ENCODE measurements around the gene CDH4. TPM values are rescaled to one million over a fixed set of nuclear protein-coding genes. Genes with fewer than 3 reads are reported as not detected.

The CDH4 gene
- polyA plus RNA-seq, 1 donor (not counting 4 experiments of a cell fraction or from before 2014, with no cell fraction given): 2.2 TPM

DNA sequence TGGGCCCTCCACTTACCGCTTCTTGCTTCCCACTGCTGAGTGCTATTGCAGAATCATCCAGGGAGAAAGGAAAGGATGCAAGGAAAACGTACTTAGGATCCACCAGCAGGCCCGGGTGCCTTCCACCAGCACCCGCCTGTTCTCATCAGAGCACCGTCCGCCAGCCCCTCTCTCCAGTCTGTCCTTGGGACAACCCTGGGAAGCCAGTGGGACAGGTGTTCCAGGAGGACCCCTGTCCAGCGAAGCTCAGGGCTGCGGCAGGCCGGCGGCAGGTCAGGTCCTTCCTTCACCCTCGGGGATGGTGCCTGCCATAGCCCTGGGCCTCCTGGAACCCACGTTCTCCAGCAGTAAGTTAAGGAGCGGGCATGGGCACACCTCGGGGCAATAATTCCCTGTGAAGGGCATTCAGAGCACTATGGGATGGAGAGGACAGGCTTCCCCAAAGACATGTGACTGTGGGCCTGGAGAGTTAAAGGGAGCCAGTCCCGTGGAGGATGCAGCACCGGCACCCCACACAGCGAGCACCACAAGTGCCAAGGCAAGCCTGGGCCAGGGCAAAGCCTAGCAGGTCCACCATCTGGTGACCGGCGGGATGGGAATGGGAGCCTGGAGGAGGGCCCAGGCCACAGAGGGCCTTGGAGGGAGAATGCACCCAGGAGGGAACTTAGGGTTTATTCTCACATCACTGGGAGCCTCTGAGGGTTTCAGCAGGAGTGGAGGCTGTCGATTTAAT lies 416.9 kb downstream of the CDH4 start:
- Histone ChIP-seq H3K9me3 (ENCODE audit: control insufficient read depth, low read depth, low read length) (no peaks in the 10 kb centered on the region), H3K4me2 (ENCODE audit: control insufficient read depth, extremely low read depth, insufficient read depth, low read depth, low read length) (no peak overlapping the region), H2AFZ (ENCODE audit: control insufficient read depth, low read length) (no peak overlapping the region), H3K36me3 (ENCODE audit: control insufficient read depth in 2 of 2, extremely low read depth in 1 of 2, insufficient read depth in 2 of 2, low read length in 2 of 2) (no peaks in the 10 kb centered on the region), H3K9me1 (ENCODE audit: control insufficient read depth, extremely low read depth, insufficient read depth, low read length) (no peaks in the 10 kb centered on the region), H4K20me1 (ENCODE audit: control insufficient read depth, extremely low read depth, insufficient read depth, low read length) (peaks cover 10% of the 10 kb centered on the region), H3K9ac (ENCODE audit: control insufficient read depth, extremely low read depth, insufficient read depth, low read length) (no peak overlapping the region), H3K27me3 (ENCODE audit: control insufficient read depth, extremely low read depth, insufficient read depth, low read length) (peaks cover 14% of the 10 kb centered on the region), H3K79me2 (ENCODE audit: control insufficient read depth, insufficient read depth, low read length) (no peaks in the 10 kb centered on the region), H3K4me1 (ENCODE audit: control insufficient read depth, extremely low read depth, insufficient read depth, low read length) (no peaks in the 10 kb centered on the region), H3K4me3 (ENCODE audit: control insufficient read depth in 2 of 3, extremely low read depth in 1 of 3, insufficient read depth in 2 of 3, low read depth in 1 of 3, low read length in 3 of 3) (no peak overlapping the region), H3K27ac (ENCODE audit: control insufficient read depth, insufficient read depth, low read length) (no peak overlapping the region)
- FAIRE-seq (no peak), DNase-seq (ENCODE audit: low read depth, low spot score) (no peak)
- TF ChIP-seq, protein P1, sequence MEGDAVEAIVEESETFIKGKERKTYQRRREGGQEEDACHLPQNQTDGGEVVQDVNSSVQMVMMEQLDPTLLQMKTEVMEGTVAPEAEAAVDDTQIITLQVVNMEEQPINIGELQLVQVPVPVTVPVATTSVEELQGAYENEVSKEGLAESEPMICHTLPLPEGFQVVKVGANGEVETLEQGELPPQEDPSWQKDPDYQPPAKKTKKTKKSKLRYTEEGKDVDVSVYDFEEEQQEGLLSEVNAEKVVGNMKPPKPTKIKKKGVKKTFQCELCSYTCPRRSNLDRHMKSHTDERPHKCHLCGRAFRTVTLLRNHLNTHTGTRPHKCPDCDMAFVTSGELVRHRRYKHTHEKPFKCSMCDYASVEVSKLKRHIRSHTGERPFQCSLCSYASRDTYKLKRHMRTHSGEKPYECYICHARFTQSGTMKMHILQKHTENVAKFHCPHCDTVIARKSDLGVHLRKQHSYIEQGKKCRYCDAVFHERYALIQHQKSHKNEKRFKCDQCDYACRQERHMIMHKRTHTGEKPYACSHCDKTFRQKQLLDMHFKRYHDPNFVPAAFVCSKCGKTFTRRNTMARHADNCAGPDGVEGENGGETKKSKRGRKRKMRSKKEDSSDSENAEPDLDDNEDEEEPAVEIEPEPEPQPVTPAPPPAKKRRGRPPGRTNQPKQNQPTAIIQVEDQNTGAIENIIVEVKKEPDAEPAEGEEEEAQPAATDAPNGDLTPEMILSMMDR (optimal IDR thresholded peaks at IDR 0.05 in 1 of 3, IDR thresholded peaks at IDR 0.05 in 1 of 3, conservative IDR thresholded peaks at IDR 0.05 in 1 of 3; ENCODE audit: extremely low read depth in 1 of 3, insufficient read depth in 2 of 3, low read length in 3 of 3): no peak
- dilution Hi-C loops (cut with MboI; ENCODE audit: extremely low pct_ligation_motif_present, low sequenced_read_pairs): no loop called here

DNA sequence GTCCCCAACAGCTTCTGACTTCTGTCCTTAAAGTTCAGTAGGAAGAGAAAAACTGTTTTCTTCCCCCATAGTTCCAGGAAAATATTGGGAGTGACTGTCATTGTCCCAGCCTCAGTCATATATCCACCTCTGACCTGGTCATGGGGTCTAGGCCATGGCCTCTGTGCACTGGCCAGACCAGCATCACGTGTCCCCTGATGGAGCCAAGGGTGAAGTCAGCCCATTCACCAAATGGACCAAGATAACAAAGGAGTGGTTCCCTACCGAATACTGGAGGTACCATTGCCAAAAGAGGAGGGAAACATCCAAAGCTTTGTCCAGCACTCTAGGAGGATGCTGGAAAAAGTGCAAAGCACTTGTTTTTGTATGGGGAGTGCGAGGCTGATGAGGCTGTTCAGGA lies 418.2 kb downstream of the CDH4 start:
- H3K36me3 ChIP-seq (ENCODE audit: control insufficient read depth in 2 of 2, extremely low read depth in 1 of 2, insufficient read depth in 2 of 2, low read length in 2 of 2): no peaks in the 10 kb centered on the region
- peaks cover 19% of the 10 kb centered on the region for H3K27me3 ChIP-seq (ENCODE audit: control insufficient read depth, extremely low read depth, insufficient read depth, low read length)
- H3K4me1 ChIP-seq (ENCODE audit: control insufficient read depth, extremely low read depth, insufficient read depth, low read length): no peaks in the 10 kb centered on the region
- no peak overlapping the region for H3K4me2 ChIP-seq (ENCODE audit: control insufficient read depth, extremely low read depth, insufficient read depth, low read depth, low read length)
- H3K27ac ChIP-seq (ENCODE audit: control insufficient read depth, insufficient read depth, low read length): no peak overlapping the region
- FAIRE-seq: no peak
- dilution Hi-C loops (cut with MboI; ENCODE audit: extremely low pct_ligation_motif_present, low sequenced_read_pairs): no loop called here
- H4K20me1 ChIP-seq (ENCODE audit: control insufficient read depth, extremely low read depth, insufficient read depth, low read length): peaks cover 10% of the 10 kb centered on the region
- H3K9me3 ChIP-seq (ENCODE audit: control insufficient read depth, low read depth, low read length): no peaks in the 10 kb centered on the region
- H3K9ac ChIP-seq (ENCODE audit: control insufficient read depth, extremely low read depth, insufficient read depth, low read length): no peak overlapping the region
- no peak for DNase-seq (ENCODE audit: low read depth, low spot score)
- H3K9me1 ChIP-seq (ENCODE audit: control insufficient read depth, extremely low read depth, insufficient read depth, low read length): no peaks in the 10 kb centered on the region
- H2AFZ ChIP-seq (ENCODE audit: control insufficient read depth, low read length): no peak overlapping the region
- TF ChIP-seq, protein P1 (optimal IDR thresholded peaks at IDR 0.05 in 1 of 3, IDR thresholded peaks at IDR 0.05 in 1 of 3, conservative IDR thresholded peaks at IDR 0.05 in 1 of 3; ENCODE audit: extremely low read depth in 1 of 3, insufficient read depth in 2 of 3, low read length in 3 of 3): no peak
- TF ChIP-seq EZH2 (IDR thresholded peaks at IDR 0.05; ENCODE audit: low read length): no peak
- no peaks in the 10 kb centered on the region for H3K79me2 ChIP-seq (ENCODE audit: control insufficient read depth, insufficient read depth, low read length)
- no peak overlapping the region for H3K4me3 ChIP-seq (ENCODE audit: control insufficient read depth in 2 of 3, extremely low read depth in 1 of 3, insufficient read depth in 2 of 3, low read depth in 1 of 3, low read length in 3 of 3)

Measured in keratinocyte (primary cell).